Activated CD8-positive, alpha-beta T cell treated with anti-CD3 and anti-CD28 coated beads, Interleukin-2, amount 10 ng/mL, durations not matched to agents 7 days and 5 days (primary cell): ENCODE results near the gene HCN1. TPM values are rescaled to one million over a fixed set of nuclear protein-coding genes. Genes with fewer than 3 reads are reported as not detected.

ENCODE experiments used
- ATAC-seq: fragments of 150-1000 bp; cut with Tn5 transposase; one replicate; pipeline ENCODE4 v1.10.0; 2021; ENCODE audit warnings: moderate library complexity
- CTCF ChIA-PET: fragments of 350-600 bp; sonication (Branson Sonifier 250); formaldehyde crosslinking; loops from one replicate; lab custom pipeline; 2021; ENCODE audit warnings: antibody characterized with exemption; lab: Charles Lee
- POLR2A ChIA-PET: fragments of 350-600 bp; sonication (Branson Sonifier 250); formaldehyde crosslinking; loops from one replicate; lab custom pipeline; 2021; ENCODE audit warnings: antibody characterized with exemption; lab: Charles Lee
- DNase-seq: peaks from one replicate; pipeline ENCODE4 v3.0.0-alpha.2; 2020
- H3K27ac Mint-ChIP-seq: one replicate; pipeline ENCODE4 v1.8.0; 2021; ENCODE audit warnings: mild to moderate bottlenecking, mixed read lengths
- H3K27me3 Mint-ChIP-seq: one replicate; pipeline ENCODE4 v1.8.0; 2021; ENCODE audit warnings: low read depth, mixed read lengths
- H3K36me3 Mint-ChIP-seq: one replicate; pipeline ENCODE4 v1.8.0; 2021; ENCODE audit warnings: low read depth, mixed read lengths
- H3K4me1 Mint-ChIP-seq: one replicate; pipeline ENCODE4 v1.8.0; 2021; ENCODE audit warnings: low read depth, mixed read lengths
- H3K4me3 Mint-ChIP-seq: one replicate; pipeline ENCODE4 v1.8.0; 2021; ENCODE audit warnings: mild to moderate bottlenecking, mixed read lengths
- H3K9me3 Mint-ChIP-seq: one replicate; pipeline ENCODE4 v1.8.0; 2022; ENCODE audit warnings: mixed read lengths; ENCODE audit not compliant: insufficient read depth
- total RNA-seq, 2 experiments: library from RNA; stranded (reverse); gene quantifications; one replicate each; pipeline ENCODE4 v1.2.3, GENCODE V29; 2021

The HCN1 gene
- total RNA-seq, 2 experiments from 2014 or later: not detected

GRCh38 chr5:45684118-45684517 lies 12.1 kb downstream of the HCN1 start:
- CTCF ChIA-PET: no interaction called here
- ATAC-seq: no peak
- Mint-ChIP-seq H3K36me3 (no peaks in the 10 kb centered on the region), H3K4me3 (no peak overlapping the region), H3K4me1 (no peaks in the 10 kb centered on the region), H3K27me3 (no peaks in the 10 kb centered on the region), H3K27ac (no peak overlapping the region), H3K9me3 (peaks cover 6% of the 10 kb centered on the region)
- no peak for DNase-seq
- POLR2A ChIA-PET: no interaction called here

GRCh38 chr5:45680950-45681349 lies 15.2 kb downstream of the HCN1 start:
- Mint-ChIP-seq H3K9me3 (peaks cover 6% of the 10 kb centered on the region), H3K36me3 (no peaks in the 10 kb centered on the region), H3K4me3 (no peak overlapping the region), H3K4me1 (no peaks in the 10 kb centered on the region), H3K27me3 (no peaks in the 10 kb centered on the region), H3K27ac (no peak overlapping the region)
- ChIA-PET CTCF (no interaction called here), POLR2A (no interaction called here)
- ATAC-seq (no peak), DNase-seq (no peak)

- no peak for DNase-seq
Measured at GRCh38 chr5:45677524-45677923, 18.7 kb downstream of the HCN1 start.

GRCh38 chr5:45672271-45672670 lies 23.9 kb downstream of the HCN1 start:
- no peak for DNase-seq
- Mint-ChIP-seq H3K4me1 (no peaks in the 10 kb centered on the region), H3K4me3 (no peak overlapping the region), H3K27me3 (no peaks in the 10 kb centered on the region), H3K9me3 (peaks cover 21% of the 10 kb centered on the region), H3K36me3 (no peaks in the 10 kb centered on the region), H3K27ac (no peak overlapping the region)
- ATAC-seq: no peak
- CTCF ChIA-PET: no interaction called here
- POLR2A ChIA-PET: no interaction called here

More at GRCh38 chr5:45677524-45677923, 18.7 kb downstream of the HCN1 start:
- Mint-ChIP-seq H3K36me3 (no peaks in the 10 kb centered on the region), H3K4me1 (no peaks in the 10 kb centered on the region), H3K27me3 (no peaks in the 10 kb centered on the region), H3K27ac (no peak overlapping the region), H3K9me3 (peaks cover 6% of the 10 kb centered on the region), H3K4me3 (no peak overlapping the region)
- ChIA-PET POLR2A (no interaction called here), CTCF (no interaction called here)
- ATAC-seq: no peak

GRCh38 chr5:45648744-45649143 lies 47.4 kb downstream of the HCN1 start:
- H3K4me1 Mint-ChIP-seq: no peaks in the 10 kb centered on the region
- ATAC-seq (no peak), DNase-seq (no peak)
- POLR2A ChIA-PET: no interaction called here
- H3K27me3 Mint-ChIP-seq: no peaks in the 10 kb centered on the region
- peaks cover 14% of the 10 kb centered on the region for H3K9me3 Mint-ChIP-seq
- H3K27ac Mint-ChIP-seq: no peak overlapping the region
- no peaks in the 10 kb centered on the region for H3K36me3 Mint-ChIP-seq
- CTCF ChIA-PET: no interaction called here
- no peak overlapping the region for H3K4me3 Mint-ChIP-seq

- Mint-ChIP-seq H3K4me1 (no peaks in the 10 kb centered on the region), H3K27me3 (no peaks in the 10 kb centered on the region), H3K9me3 (peaks cover 8% of the 10 kb centered on the region), H3K4me3 (no peak overlapping the region), H3K27ac (no peak overlapping the region), H3K36me3 (no peaks in the 10 kb centered on the region)
- ATAC-seq (no peak), DNase-seq (no peak)
- CTCF ChIA-PET: no interaction called here
- POLR2A ChIA-PET: no interaction called here
Measured at GRCh38 chr5:45643056-45643455, 53.1 kb downstream of the HCN1 start.

GRCh38 chr5:45642370-45642769 lies 53.8 kb downstream of the HCN1 start:
- ChIA-PET CTCF (no interaction called here), POLR2A (no interaction called here)
- Mint-ChIP-seq H3K4me3 (no peak overlapping the region), H3K27me3 (no peaks in the 10 kb centered on the region), H3K36me3 (no peaks in the 10 kb centered on the region), H3K27ac (no peak overlapping the region), H3K9me3 (peaks cover 8% of the 10 kb centered on the region), H3K4me1 (no peaks in the 10 kb centered on the region)
- DNase-seq (no peak), ATAC-seq (no peak)

GRCh38 chr5:45639040-45639439 lies 57.1 kb downstream of the HCN1 start:
- POLR2A ChIA-PET: no interaction called here
- CTCF ChIA-PET: no interaction called here
- Mint-ChIP-seq H3K4me3 (no peak overlapping the region), H3K4me1 (no peaks in the 10 kb centered on the region), H3K27ac (no peak overlapping the region), H3K9me3 (peaks cover 16% of the 10 kb centered on the region), H3K27me3 (no peaks in the 10 kb centered on the region), H3K36me3 (no peaks in the 10 kb centered on the region)
- ATAC-seq: no peak
- DNase-seq: no peak

GRCh38 chr5:45627076-45627656 lies 69.0 kb downstream of the HCN1 start:
- Mint-ChIP-seq H3K27me3 (no peaks in the 10 kb centered on the region), H3K4me1 (no peaks in the 10 kb centered on the region)

GRCh38 chr5:45623832-45624231 lies 72.3 kb downstream of the HCN1 start:
- no peak overlapping the region for H3K4me3 Mint-ChIP-seq
- peaks cover 25% of the 10 kb centered on the region for H3K9me3 Mint-ChIP-seq
- no peak overlapping the region for H3K27ac Mint-ChIP-seq
- CTCF ChIA-PET: no interaction called here
- POLR2A ChIA-PET: no interaction called here
- no peaks in the 10 kb centered on the region for H3K36me3 Mint-ChIP-seq
- no peaks in the 10 kb centered on the region for H3K27me3 Mint-ChIP-seq
- DNase-seq (no peak), ATAC-seq (no peak)
- H3K4me1 Mint-ChIP-seq: no peaks in the 10 kb centered on the region

More at GRCh38 chr5:45627076-45627656, 69.0 kb downstream of the HCN1 start:
- DNase-seq (no peak), ATAC-seq (no peak)
- POLR2A ChIA-PET: no interaction called here
- Mint-ChIP-seq H3K4me3 (no peak overlapping the region), H3K27ac (no peak overlapping the region), H3K9me3 (peaks cover 21% of the 10 kb centered on the region), H3K36me3 (no peaks in the 10 kb centered on the region)
- CTCF ChIA-PET: no interaction called here

- Mint-ChIP-seq H3K4me3 (no peak overlapping the region), H3K27me3 (no peaks in the 10 kb centered on the region), H3K4me1 (no peaks in the 10 kb centered on the region), H3K36me3 (no peaks in the 10 kb centered on the region), H3K9me3 (peaks cover 39% of the 10 kb centered on the region), H3K27ac (no peak overlapping the region)
- POLR2A ChIA-PET: no interaction called here
- DNase-seq (no peak), ATAC-seq (no peak)
- CTCF ChIA-PET: no interaction called here
Measured at GRCh38 chr5:45622365-45622764, 73.8 kb downstream of the HCN1 start.

GRCh38 chr5:45617859-45618416 lies 78.2 kb downstream of the HCN1 start:
- Mint-ChIP-seq H3K4me1 (no peaks in the 10 kb centered on the region), H3K27ac (no peak overlapping the region), H3K4me3 (no peak overlapping the region), H3K9me3 (peaks cover 39% of the 10 kb centered on the region), H3K27me3 (no peaks in the 10 kb centered on the region), H3K36me3 (no peaks in the 10 kb centered on the region)
- ATAC-seq: no peak
- ChIA-PET POLR2A (no interaction called here), CTCF (no interaction called here)
- DNase-seq: no peak

- DNase-seq: no peak
- H3K36me3 Mint-ChIP-seq: no peaks in the 10 kb centered on the region
- CTCF ChIA-PET: no interaction called here
Measured at GRCh38 chr5:45609661-45610060, 86.5 kb downstream of the HCN1 start.

More at GRCh38 chr5:45609661-45610060, 86.5 kb downstream of the HCN1 start:
- Mint-ChIP-seq H3K27me3 (no peaks in the 10 kb centered on the region), H3K4me3 (no peak overlapping the region), H3K4me1 (no peaks in the 10 kb centered on the region), H3K27ac (no peak overlapping the region), H3K9me3 (peaks cover 18% of the 10 kb centered on the region)
- ATAC-seq: no peak
- POLR2A ChIA-PET: no interaction called here
